SK-N-SH treated with all-trans-retinoic acid at 6 μM for 48 hours (cell line): Measurements from ENCODE around the gene APBA2.

ENCODE experiments used
- ATAC-seq: fragments of 200-7000 bp; cut with Tn5 transposase; 3 replicates; pipeline ENCODE4 v1.9.1; 2020; ENCODE audit warnings: mild to moderate bottlenecking, moderate library complexity
- ARNTL ChIP-seq: fragments of 450-650 bp; formaldehyde crosslinking; IDR thresholded peaks from 2 replicates; pipeline ENCODE4 v1.5.0; 2020; ENCODE audit warnings: low read depth, mild to moderate bottlenecking, moderate library complexity, borderline replicate concordance
- BACH2 ChIP-seq: fragments of 250-450 bp; sonication (Bioruptor Pico); IDR thresholded peaks from 2 replicates; pipeline ENCODE4 v1.9.0; 2021; ENCODE audit warnings: mild to moderate bottlenecking, borderline replicate concordance
- CSDC2 ChIP-seq: fragments of 250-450 bp; sonication (Bioruptor Pico); IDR thresholded peaks from 2 replicates; pipeline ENCODE4 v1.5.0; 2020; ENCODE audit warnings: mild to moderate bottlenecking, moderate library complexity
- ESRRG ChIP-seq: fragments of 250-450 bp; sonication (Bioruptor Pico); IDR thresholded peaks from 2 replicates; pipeline ENCODE4 v1.6.1; 2021; ENCODE audit warnings: mild to moderate bottlenecking
- GLIS3 ChIP-seq: fragments of 250-450 bp; sonication (Bioruptor Pico); IDR thresholded peaks from 2 replicates; pipeline ENCODE4 v1.5.0; 2020; ENCODE audit warnings: mild to moderate bottlenecking, moderate library complexity
- ISL1 ChIP-seq: fragments of 250-450 bp; sonication (Bioruptor Pico); IDR thresholded peaks from 2 replicates; pipeline ENCODE4 v2.1.2; 2022; ENCODE audit warnings: mild to moderate bottlenecking, moderate library complexity
- OSR1 ChIP-seq: fragments of 250-450 bp; sonication (Bioruptor Pico); IDR thresholded peaks from 2 replicates; pipeline ENCODE4 v1.8.0; 2022; ENCODE audit warnings: moderate library complexity, mild to moderate bottlenecking, inconsistent platforms
- PPARA ChIP-seq: fragments of 250-450 bp; sonication (Bioruptor Pico); IDR thresholded peaks from 2 replicates; pipeline ENCODE4 v1.5.0; 2020; ENCODE audit warnings: mild to moderate bottlenecking, borderline replicate concordance
- RARB ChIP-seq: fragments of 250-450 bp; sonication (Bioruptor Pico); IDR thresholded peaks from 2 replicates; pipeline ENCODE4 v1.8.0; 2021; ENCODE audit warnings: mild to moderate bottlenecking, moderate library complexity
- SNAI2 ChIP-seq: fragments of 250-450 bp; sonication (Bioruptor Pico); IDR thresholded peaks from 2 replicates; pipeline ENCODE4 v1.5.0; 2020; ENCODE audit warnings: mild to moderate bottlenecking, moderate library complexity
- TOX ChIP-seq: fragments of 250-450 bp; sonication (Bioruptor Pico); IDR thresholded peaks from 2 replicates; pipeline ENCODE4 v1.8.0; 2021; ENCODE audit warnings: mild to moderate bottlenecking, moderate library complexity, borderline replicate concordance
- ZFP3 ChIP-seq: fragments of 250-450 bp; sonication (Bioruptor Pico); IDR thresholded peaks from 2 replicates; pipeline ENCODE4 v1.5.0; 2020; ENCODE audit warnings: mild to moderate bottlenecking, moderate library complexity
- ZNF565 ChIP-seq: fragments of 450-650 bp; formaldehyde crosslinking; conservative IDR thresholded peaks from 2 replicates; pipeline ENCODE4 v1.5.0; 2020; ENCODE audit warnings: low read depth, mild to moderate bottlenecking, moderate library complexity
- ZNF70 ChIP-seq: fragments of 450-650 bp; formaldehyde crosslinking; IDR thresholded peaks from 2 replicates; pipeline ENCODE4 v1.5.0; 2020; ENCODE audit warnings: mild to moderate bottlenecking, moderate library complexity
- ZNF8 ChIP-seq: fragments of 450-650 bp; formaldehyde crosslinking; IDR thresholded peaks from 2 replicates; pipeline ENCODE4 v1.5.0; 2020; ENCODE audit warnings: mild to moderate bottlenecking, moderate library complexity
- TF ChIP-seq, protein P1 (sequence below): fragments of 250-450 bp; sonication (Bioruptor Pico); IDR thresholded peaks from 2 replicates; pipeline ENCODE4 v1.5.0; 2020; ENCODE audit warnings: mild to moderate bottlenecking, moderate library complexity
- TF ChIP-seq, protein P2 (sequence below): fragments of 250-450 bp; sonication (Bioruptor Pico); IDR thresholded peaks from 2 replicates; pipeline ENCODE4 v1.5.1; 2021; ENCODE audit warnings: mild to moderate bottlenecking, moderate library complexity
- TF ChIP-seq, protein P3 (sequence below): fragments of 250-450 bp; sonication (Bioruptor Pico); IDR thresholded peaks from 2 replicates; pipeline ENCODE4 v1.5.1; 2020; ENCODE audit warnings: low read depth, mild to moderate bottlenecking, moderate library complexity
- TF ChIP-seq, protein P4 (sequence below): fragments of 250-450 bp; sonication (Bioruptor Pico); IDR thresholded peaks from 2 replicates; pipeline ENCODE4 v1.8.0; 2021; ENCODE audit warnings: low read depth, mild to moderate bottlenecking, moderate library complexity, borderline replicate concordance
- TF ChIP-seq, protein P5 (sequence below): fragments of 250-450 bp; sonication (Bioruptor Pico); IDR thresholded peaks from 2 replicates; pipeline ENCODE4 v1.8.0; 2020; ENCODE audit warnings: mild to moderate bottlenecking, moderate library complexity, borderline replicate concordance

The APBA2 gene

DNA sequence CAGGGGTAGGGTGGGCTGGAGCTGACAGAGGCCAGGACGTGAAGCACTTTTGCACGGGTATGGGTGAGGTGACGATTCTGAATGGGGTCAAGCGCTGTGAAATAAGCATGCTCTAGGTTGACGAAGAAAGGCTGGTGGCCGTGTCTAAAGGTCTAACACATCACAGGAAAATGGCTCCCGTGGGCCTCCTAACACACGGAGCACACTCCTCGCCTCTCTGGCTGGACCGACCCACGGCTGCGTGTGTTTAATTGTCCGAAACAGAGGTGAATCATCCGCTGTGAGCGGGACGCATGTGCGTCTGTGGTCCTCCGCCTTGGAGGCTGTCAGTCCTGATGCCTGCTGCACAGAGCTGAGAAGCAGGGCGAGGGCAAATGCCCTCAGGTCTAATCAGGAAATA is 253.3 kb downstream of the APBA2 start:
- ATAC-seq: no peak

DNA sequence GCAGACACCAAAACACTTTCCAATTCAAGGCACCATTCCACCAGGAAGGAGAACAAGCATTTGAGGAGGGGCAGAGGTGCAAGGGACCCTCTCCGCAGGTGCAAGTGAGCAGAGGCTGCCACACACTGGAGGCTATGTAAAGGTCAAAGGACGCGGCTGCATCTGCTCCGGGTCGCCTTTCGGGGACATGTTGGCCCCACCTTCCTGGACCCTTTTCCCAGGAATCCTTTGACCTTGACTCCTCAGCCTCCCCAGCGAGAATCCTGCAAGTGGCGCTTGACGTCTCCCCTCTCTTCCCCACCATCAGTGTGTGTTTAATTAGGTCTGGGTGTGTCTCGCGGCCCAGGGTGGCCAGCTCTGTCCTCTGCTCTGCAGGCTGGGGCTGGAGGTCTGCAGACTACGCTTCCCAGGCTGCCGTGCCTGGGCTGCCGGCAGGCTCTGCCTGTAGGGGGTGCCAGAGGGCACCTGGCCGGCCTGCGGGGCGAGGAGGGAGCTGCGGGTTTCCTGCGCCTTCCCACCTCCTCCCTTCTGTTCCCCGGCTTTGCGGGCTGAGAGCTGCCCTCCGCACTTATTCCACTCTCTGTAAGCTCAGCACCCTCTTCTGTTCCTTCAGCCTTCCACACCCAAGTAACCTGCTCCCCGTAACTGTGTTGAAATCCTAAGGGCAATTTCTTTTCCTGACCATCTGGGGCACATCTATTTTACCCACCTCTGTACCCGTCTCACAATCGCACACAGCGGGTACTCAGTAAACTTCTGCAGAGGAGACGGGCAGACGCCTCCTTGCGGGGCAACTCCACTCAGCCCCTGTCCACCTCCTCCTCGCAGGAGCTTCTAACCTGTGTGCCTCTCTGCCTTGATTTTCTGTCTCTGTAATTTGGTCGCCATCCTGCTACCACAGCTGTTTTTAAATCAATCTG is 254.0 kb downstream of the APBA2 start:
- peak; percentile 94 for ATAC-seq
- TF ChIP-seq, protein P1, sequence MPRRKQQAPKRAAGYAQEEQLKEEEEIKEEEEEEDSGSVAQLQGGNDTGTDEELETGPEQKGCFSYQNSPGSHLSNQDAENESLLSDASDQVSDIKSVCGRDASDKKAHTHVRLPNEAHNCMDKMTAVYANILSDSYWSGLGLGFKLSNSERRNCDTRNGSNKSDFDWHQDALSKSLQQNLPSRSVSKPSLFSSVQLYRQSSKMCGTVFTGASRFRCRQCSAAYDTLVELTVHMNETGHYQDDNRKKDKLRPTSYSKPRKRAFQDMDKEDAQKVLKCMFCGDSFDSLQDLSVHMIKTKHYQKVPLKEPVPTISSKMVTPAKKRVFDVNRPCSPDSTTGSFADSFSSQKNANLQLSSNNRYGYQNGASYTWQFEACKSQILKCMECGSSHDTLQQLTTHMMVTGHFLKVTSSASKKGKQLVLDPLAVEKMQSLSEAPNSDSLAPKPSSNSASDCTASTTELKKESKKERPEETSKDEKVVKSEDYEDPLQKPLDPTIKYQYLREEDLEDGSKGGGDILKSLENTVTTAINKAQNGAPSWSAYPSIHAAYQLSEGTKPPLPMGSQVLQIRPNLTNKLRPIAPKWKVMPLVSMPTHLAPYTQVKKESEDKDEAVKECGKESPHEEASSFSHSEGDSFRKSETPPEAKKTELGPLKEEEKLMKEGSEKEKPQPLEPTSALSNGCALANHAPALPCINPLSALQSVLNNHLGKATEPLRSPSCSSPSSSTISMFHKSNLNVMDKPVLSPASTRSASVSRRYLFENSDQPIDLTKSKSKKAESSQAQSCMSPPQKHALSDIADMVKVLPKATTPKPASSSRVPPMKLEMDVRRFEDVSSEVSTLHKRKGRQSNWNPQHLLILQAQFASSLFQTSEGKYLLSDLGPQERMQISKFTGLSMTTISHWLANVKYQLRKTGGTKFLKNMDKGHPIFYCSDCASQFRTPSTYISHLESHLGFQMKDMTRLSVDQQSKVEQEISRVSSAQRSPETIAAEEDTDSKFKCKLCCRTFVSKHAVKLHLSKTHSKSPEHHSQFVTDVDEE (CRISPR knock-in tag): no peak
- 0 out of 2 replicates have a peak, but pooled peaks have one; percentile 25 for TF ChIP-seq ZNF70

More for the DNA sequence above, 253.3 kb downstream of the APBA2 start:
- TF ChIP-seq, protein P2, sequence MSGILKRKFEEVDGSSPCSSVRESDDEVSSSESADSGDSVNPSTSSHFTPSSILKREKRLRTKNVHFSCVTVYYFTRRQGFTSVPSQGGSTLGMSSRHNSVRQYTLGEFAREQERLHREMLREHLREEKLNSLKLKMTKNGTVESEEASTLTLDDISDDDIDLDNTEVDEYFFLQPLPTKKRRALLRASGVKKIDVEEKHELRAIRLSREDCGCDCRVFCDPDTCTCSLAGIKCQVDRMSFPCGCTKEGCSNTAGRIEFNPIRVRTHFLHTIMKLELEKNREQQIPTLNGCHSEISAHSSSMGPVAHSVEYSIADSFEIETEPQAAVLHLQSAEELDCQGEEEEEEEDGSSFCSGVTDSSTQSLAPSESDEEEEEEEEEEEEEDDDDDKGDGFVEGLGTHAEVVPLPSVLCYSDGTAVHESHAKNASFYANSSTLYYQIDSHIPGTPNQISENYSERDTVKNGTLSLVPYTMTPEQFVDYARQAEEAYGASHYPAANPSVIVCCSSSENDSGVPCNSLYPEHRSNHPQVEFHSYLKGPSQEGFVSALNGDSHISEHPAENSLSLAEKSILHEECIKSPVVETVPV (CRISPR knock-in tag): no peak
- TF ChIP-seq GLIS3 (CRISPR knock-in tag) (no peak), ZFP3 (CRISPR knock-in tag) (no peak), CSDC2 (CRISPR knock-in tag) (no peak), PPARA (no peak), BACH2 (no peak)
- TF ChIP-seq, protein P1 (CRISPR knock-in tag): no peak
- TF ChIP-seq, protein P3, sequence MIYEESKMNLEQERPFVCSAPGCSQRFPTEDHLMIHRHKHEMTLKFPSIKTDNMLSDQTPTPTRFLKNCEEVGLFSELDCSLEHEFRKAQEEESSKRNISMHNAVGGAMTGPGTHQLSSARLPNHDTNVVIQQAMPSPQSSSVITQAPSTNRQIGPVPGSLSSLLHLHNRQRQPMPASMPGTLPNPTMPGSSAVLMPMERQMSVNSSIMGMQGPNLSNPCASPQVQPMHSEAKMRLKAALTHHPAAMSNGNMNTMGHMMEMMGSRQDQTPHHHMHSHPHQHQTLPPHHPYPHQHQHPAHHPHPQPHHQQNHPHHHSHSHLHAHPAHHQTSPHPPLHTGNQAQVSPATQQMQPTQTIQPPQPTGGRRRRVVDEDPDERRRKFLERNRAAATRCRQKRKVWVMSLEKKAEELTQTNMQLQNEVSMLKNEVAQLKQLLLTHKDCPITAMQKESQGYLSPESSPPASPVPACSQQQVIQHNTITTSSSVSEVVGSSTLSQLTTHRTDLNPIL (CRISPR knock-in tag): no peak

DNA sequence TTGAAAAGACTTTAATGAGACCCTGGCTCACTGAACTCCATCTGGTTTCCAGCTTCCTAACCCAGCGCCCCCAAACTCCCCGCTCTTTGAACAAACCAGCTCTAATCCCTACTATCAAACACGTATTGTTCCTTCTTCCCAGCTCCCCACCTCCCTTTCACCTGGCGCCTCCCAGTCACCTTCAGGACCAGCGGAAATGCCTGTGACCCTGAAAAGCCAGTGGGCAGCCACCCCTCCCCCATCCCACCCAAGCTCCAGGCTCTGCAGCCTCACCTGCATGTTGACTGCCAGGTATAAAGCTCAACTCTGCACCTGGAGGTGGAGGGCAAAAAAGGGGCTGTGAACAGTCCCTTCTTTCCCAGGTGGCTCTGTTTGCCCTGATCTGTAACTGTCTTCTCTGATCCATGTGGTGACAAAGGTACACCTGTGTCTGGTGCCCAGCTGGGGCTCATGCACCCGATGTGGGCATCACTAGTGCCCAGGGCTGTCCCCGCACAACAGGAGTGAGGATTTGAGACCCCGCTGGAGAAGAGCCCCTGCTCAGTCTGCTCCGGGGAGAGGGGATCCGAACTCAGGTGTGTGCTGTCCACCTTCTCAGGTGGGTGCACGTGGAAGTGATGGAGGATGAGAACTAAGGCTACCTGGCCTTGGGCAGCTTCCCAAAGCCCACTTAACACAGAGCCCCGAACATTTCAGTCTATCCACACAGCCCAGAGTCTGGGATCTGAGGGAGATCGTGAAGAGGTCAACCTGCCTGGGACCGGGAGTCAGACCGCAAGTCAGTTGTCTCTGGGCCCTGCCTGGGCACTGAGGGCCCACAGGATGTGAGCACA is 254.9 kb downstream of the APBA2 start:
- ATAC-seq: no peak
- no peak for TF ChIP-seq ZNF565 (CRISPR knock-in tag)
- TF ChIP-seq, protein P4, sequence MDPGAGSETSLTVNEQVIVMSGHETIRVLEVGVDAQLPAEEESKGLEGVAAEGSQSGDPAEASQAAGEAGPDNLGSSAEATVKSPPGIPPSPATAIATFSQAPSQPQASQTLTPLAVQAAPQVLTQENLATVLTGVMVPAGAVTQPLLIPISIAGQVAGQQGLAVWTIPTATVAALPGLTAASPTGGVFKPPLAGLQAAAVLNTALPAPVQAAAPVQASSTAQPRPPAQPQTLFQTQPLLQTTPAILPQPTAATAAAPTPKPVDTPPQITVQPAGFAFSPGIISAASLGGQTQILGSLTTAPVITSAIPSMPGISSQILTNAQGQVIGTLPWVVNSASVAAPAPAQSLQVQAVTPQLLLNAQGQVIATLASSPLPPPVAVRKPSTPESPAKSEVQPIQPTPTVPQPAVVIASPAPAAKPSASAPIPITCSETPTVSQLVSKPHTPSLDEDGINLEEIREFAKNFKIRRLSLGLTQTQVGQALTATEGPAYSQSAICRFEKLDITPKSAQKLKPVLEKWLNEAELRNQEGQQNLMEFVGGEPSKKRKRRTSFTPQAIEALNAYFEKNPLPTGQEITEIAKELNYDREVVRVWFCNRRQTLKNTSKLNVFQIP: no peak
- TF ChIP-seq ESRRG (CRISPR knock-in tag): no peak
- TF ChIP-seq RARB: no peak
- no peak for TF ChIP-seq TOX (CRISPR knock-in tag)
- TF ChIP-seq, protein P2 (CRISPR knock-in tag): no peak
- TF ChIP-seq OSR1 (CRISPR knock-in tag): no peak
- TF ChIP-seq ZFP3 (CRISPR knock-in tag): no peak
- TF ChIP-seq, protein P5, sequence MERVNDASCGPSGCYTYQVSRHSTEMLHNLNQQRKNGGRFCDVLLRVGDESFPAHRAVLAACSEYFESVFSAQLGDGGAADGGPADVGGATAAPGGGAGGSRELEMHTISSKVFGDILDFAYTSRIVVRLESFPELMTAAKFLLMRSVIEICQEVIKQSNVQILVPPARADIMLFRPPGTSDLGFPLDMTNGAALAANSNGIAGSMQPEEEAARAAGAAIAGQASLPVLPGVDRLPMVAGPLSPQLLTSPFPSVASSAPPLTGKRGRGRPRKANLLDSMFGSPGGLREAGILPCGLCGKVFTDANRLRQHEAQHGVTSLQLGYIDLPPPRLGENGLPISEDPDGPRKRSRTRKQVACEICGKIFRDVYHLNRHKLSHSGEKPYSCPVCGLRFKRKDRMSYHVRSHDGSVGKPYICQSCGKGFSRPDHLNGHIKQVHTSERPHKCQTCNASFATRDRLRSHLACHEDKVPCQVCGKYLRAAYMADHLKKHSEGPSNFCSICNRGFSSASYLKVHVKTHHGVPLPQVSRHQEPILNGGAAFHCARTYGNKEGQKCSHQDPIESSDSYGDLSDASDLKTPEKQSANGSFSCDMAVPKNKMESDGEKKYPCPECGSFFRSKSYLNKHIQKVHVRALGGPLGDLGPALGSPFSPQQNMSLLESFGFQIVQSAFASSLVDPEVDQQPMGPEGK (CRISPR knock-in tag): no peak
- no peak for TF ChIP-seq ISL1 (CRISPR knock-in tag)
- no peak for TF ChIP-seq ARNTL (CRISPR knock-in tag)
- no peak for TF ChIP-seq SNAI2 (CRISPR knock-in tag)
- no peak for TF ChIP-seq GLIS3 (CRISPR knock-in tag)
- TF ChIP-seq, protein P3 (CRISPR knock-in tag): no peak
- TF ChIP-seq ZNF8 (CRISPR knock-in tag): no peak
